ENCODE data around the gene RPS6KC1.

Gene RPS6KC1

GRCh38 chr1:213242883-213243282 is 191.8 kb downstream of the RPS6KC1 start:
- FAIRE-seq = no peak
- DNase-seq (ENCODE audit: insufficient read length, low spot score) = no peak
- TF ChIP-seq PAX5 (IDR thresholded peaks at IDR 0.05; ENCODE audit: insufficient read depth, low read length, severe bottlenecking) = no peak
- no peak for TF ChIP-seq POU2F2 (IDR thresholded peaks at IDR 0.05; ENCODE audit: low read depth, low read length)
- TF ChIP-seq TAF1 (IDR thresholded peaks at IDR 0.05; ENCODE audit: low read depth, low read length) = no peak
- TF ChIP-seq SPI1 (IDR thresholded peaks at IDR 0.05; ENCODE audit: low read depth, low read length) = no peak

GRCh38 chr1:213244664-213245091 is 193.6 kb downstream of the RPS6KC1 start:
- FAIRE-seq = peak; percentile 71
- no peak for TF ChIP-seq SPI1 (IDR thresholded peaks at IDR 0.05; ENCODE audit: low read depth, low read length)
- no peak for TF ChIP-seq TAF1 (IDR thresholded peaks at IDR 0.05; ENCODE audit: low read depth, low read length)
- TF ChIP-seq POU2F2 (IDR thresholded peaks at IDR 0.05; ENCODE audit: low read depth, low read length) = no peak
- no peak for TF ChIP-seq PAX5 (IDR thresholded peaks at IDR 0.05; ENCODE audit: insufficient read depth, low read length, severe bottlenecking)
- no peak for TF ChIP-seq POLR2AphosphoS5 (IDR thresholded peaks at IDR 0.05; ENCODE audit: low read depth, low read length)
- no peak for TF ChIP-seq POLR2A (IDR thresholded peaks at IDR 0.05; ENCODE audit: low read depth, low read length)
- peak; percentile 1 for DNase-seq (ENCODE audit: insufficient read length, low spot score)

GRCh38 chr1:213245260-213245910 is 194.3 kb downstream of the RPS6KC1 start:
- DNase-seq (ENCODE audit: insufficient read length, low spot score) (no peak), FAIRE-seq (no peak)
- no peak for TF ChIP-seq SPI1 (IDR thresholded peaks at IDR 0.05; ENCODE audit: low read depth, low read length)
- no peak for TF ChIP-seq PAX5 (IDR thresholded peaks at IDR 0.05; ENCODE audit: insufficient read depth, low read length, severe bottlenecking)
- no peak for TF ChIP-seq POLR2A (IDR thresholded peaks at IDR 0.05; ENCODE audit: low read depth, low read length)
- no peak for TF ChIP-seq POLR2AphosphoS5 (IDR thresholded peaks at IDR 0.05; ENCODE audit: low read depth, low read length)
- TF ChIP-seq TAF1 (IDR thresholded peaks at IDR 0.05; ENCODE audit: low read depth, low read length) = no peak
- no peak for TF ChIP-seq POU2F2 (IDR thresholded peaks at IDR 0.05; ENCODE audit: low read depth, low read length)

- no peak for TF ChIP-seq PAX5 (IDR thresholded peaks at IDR 0.05; ENCODE audit: insufficient read depth, low read length, severe bottlenecking)
- no peak for TF ChIP-seq POLR2A (IDR thresholded peaks at IDR 0.05; ENCODE audit: low read depth, low read length)
- TF ChIP-seq SPI1 (IDR thresholded peaks at IDR 0.05; ENCODE audit: low read depth, low read length) = no peak
- TF ChIP-seq POLR2AphosphoS5 (IDR thresholded peaks at IDR 0.05; ENCODE audit: low read depth, low read length) = no peak
- TF ChIP-seq POU2F2 (IDR thresholded peaks at IDR 0.05; ENCODE audit: low read depth, low read length) = no peak
- TF ChIP-seq TAF1 (IDR thresholded peaks at IDR 0.05; ENCODE audit: low read depth, low read length) = no peak
- FAIRE-seq (no peak), DNase-seq (ENCODE audit: insufficient read length, low spot score) (no peak)
Observed at GRCh38 chr1:213247038-213247437, 196.0 kb downstream of the RPS6KC1 start.

- DNase-seq (ENCODE audit: insufficient read length, low spot score) = no peak
- TF ChIP-seq POLR2A (IDR thresholded peaks at IDR 0.05; ENCODE audit: low read depth, low read length) (no peak), SPI1 (IDR thresholded peaks at IDR 0.05; ENCODE audit: low read depth, low read length) (no peak), POU2F2 (IDR thresholded peaks at IDR 0.05; ENCODE audit: low read depth, low read length) (no peak), TAF1 (IDR thresholded peaks at IDR 0.05; ENCODE audit: low read depth, low read length) (no peak), PAX5 (IDR thresholded peaks at IDR 0.05; ENCODE audit: insufficient read depth, low read length, severe bottlenecking) (no peak), POLR2AphosphoS5 (IDR thresholded peaks at IDR 0.05; ENCODE audit: low read depth, low read length) (no peak)
- FAIRE-seq = no peak
Observed at GRCh38 chr1:213249395-213249794, 198.4 kb downstream of the RPS6KC1 start.

GRCh38 chr1:213250041-213250440 is 199.0 kb downstream of the RPS6KC1 start:
- no peak for FAIRE-seq
- TF ChIP-seq TAF1 (IDR thresholded peaks at IDR 0.05; ENCODE audit: low read depth, low read length) = no peak
- no peak for TF ChIP-seq POLR2AphosphoS5 (IDR thresholded peaks at IDR 0.05; ENCODE audit: low read depth, low read length)
- TF ChIP-seq PAX5 (IDR thresholded peaks at IDR 0.05; ENCODE audit: insufficient read depth, low read length, severe bottlenecking) = no peak
- TF ChIP-seq SPI1 (IDR thresholded peaks at IDR 0.05; ENCODE audit: low read depth, low read length) = no peak
- TF ChIP-seq POU2F2 (IDR thresholded peaks at IDR 0.05; ENCODE audit: low read depth, low read length) = no peak
- TF ChIP-seq POLR2A (IDR thresholded peaks at IDR 0.05; ENCODE audit: low read depth, low read length) = no peak
- no peak for DNase-seq (ENCODE audit: insufficient read length, low spot score)

- DNase-seq (ENCODE audit: insufficient read length, low spot score) = no peak
- FAIRE-seq = no peak
- TF ChIP-seq TAF1 (IDR thresholded peaks at IDR 0.05; ENCODE audit: low read depth, low read length) (no peak), POLR2AphosphoS5 (IDR thresholded peaks at IDR 0.05; ENCODE audit: low read depth, low read length) (no peak), SPI1 (IDR thresholded peaks at IDR 0.05; ENCODE audit: low read depth, low read length) (no peak), POU2F2 (IDR thresholded peaks at IDR 0.05; ENCODE audit: low read depth, low read length) (no peak), PAX5 (IDR thresholded peaks at IDR 0.05; ENCODE audit: insufficient read depth, low read length, severe bottlenecking) (no peak), POLR2A (IDR thresholded peaks at IDR 0.05; ENCODE audit: low read depth, low read length) (no peak)
Observed at GRCh38 chr1:213250446-213250845, 199.4 kb downstream of the RPS6KC1 start.

GRCh38 chr1:213251972-213252371 is 200.9 kb downstream of the RPS6KC1 start:
- no peak for TF ChIP-seq POU2F2 (IDR thresholded peaks at IDR 0.05; ENCODE audit: low read depth, low read length)
- no peak for TF ChIP-seq SPI1 (IDR thresholded peaks at IDR 0.05; ENCODE audit: low read depth, low read length)
- no peak for TF ChIP-seq POLR2A (IDR thresholded peaks at IDR 0.05; ENCODE audit: low read depth, low read length)
- TF ChIP-seq PAX5 (IDR thresholded peaks at IDR 0.05; ENCODE audit: insufficient read depth, low read length, severe bottlenecking) = no peak
- no peak for FAIRE-seq
- no peak for DNase-seq (ENCODE audit: insufficient read length, low spot score)

- FAIRE-seq (no peak), DNase-seq (ENCODE audit: insufficient read length, low spot score) (peak; percentile 2)
- TF ChIP-seq TAF1 (IDR thresholded peaks at IDR 0.05; ENCODE audit: low read depth, low read length) (no peak), PAX5 (IDR thresholded peaks at IDR 0.05; ENCODE audit: insufficient read depth, low read length, severe bottlenecking) (no peak), POLR2A (IDR thresholded peaks at IDR 0.05; ENCODE audit: low read depth, low read length) (no peak), POLR2AphosphoS5 (IDR thresholded peaks at IDR 0.05; ENCODE audit: low read depth, low read length) (no peak), SPI1 (IDR thresholded peaks at IDR 0.05; ENCODE audit: low read depth, low read length) (no peak), POU2F2 (IDR thresholded peaks at IDR 0.05; ENCODE audit: low read depth, low read length) (no peak)
Observed at GRCh38 chr1:213256438-213257087, 205.5 kb downstream of the RPS6KC1 start.

Data from GM12891 (cell line).